Embryonic facial prominence (tissue), 1 donor: ENCODE measurements around the gene HERC3.

Experiments
- DNase-seq: peaks from one replicate; pipeline ENCODE4 v3.0.0-alpha.2; 2016; ENCODE audit errors: extremely low spot score

Gene HERC3

GRCh38 chr4:88720451-88721428 is 128.5 kb downstream of the HERC3 start:
- no peak for DNase-seq

GRCh38 chr4:88722276-88722780 is 130.0 kb downstream of the HERC3 start:
- no peak for DNase-seq

GRCh38 chr4:88722828-88723227 is 130.5 kb downstream of the HERC3 start:
- no peak for DNase-seq

GRCh38 chr4:88724406-88724805 is 132.1 kb downstream of the HERC3 start:
- DNase-seq, result no peak

- DNase-seq, result no peak
Observed at GRCh38 chr4:88725143-88725542, 132.9 kb downstream of the HERC3 start.

- DNase-seq, result no peak
Observed at GRCh38 chr4:88725986-88726385, 133.7 kb downstream of the HERC3 start.

- DNase-seq, result no peak
Observed at GRCh38 chr4:88728146-88728545, 135.9 kb downstream of the HERC3 start.

GRCh38 chr4:88729146-88729760 is 137.0 kb downstream of the HERC3 start:
- DNase-seq, result no peak

- no peak for DNase-seq
Observed at GRCh38 chr4:88730811-88731210, 138.5 kb downstream of the HERC3 start.

- no peak for DNase-seq
Observed at GRCh38 chr4:88731381-88731780, 139.1 kb downstream of the HERC3 start.

GRCh38 chr4:88732714-88733368 is 140.6 kb downstream of the HERC3 start:
- no peak for DNase-seq

- no peak for DNase-seq
Observed at GRCh38 chr4:88734403-88734949, 142.2 kb downstream of the HERC3 start.

- DNase-seq, result no peak
Observed at GRCh38 chr4:88735564-88735963, 143.3 kb downstream of the HERC3 start.

- DNase-seq, result no peak
Observed at GRCh38 chr4:88736264-88736663, 144.0 kb downstream of the HERC3 start.

- no peak for DNase-seq
Observed at GRCh38 chr4:88737307-88737941, 145.1 kb downstream of the HERC3 start.

GRCh38 chr4:88738180-88738579 is 145.9 kb downstream of the HERC3 start:
- DNase-seq, result no peak

- DNase-seq, result no peak
Observed at GRCh38 chr4:88742561-88742960, 150.3 kb downstream of the HERC3 start.

- no peak for DNase-seq
Observed at GRCh38 chr4:88743696-88744095, 151.4 kb downstream of the HERC3 start.

GRCh38 chr4:88744609-88745008 is 152.3 kb downstream of the HERC3 start:
- no peak for DNase-seq

- DNase-seq, result no peak
Observed at GRCh38 chr4:88745175-88745574, 152.9 kb downstream of the HERC3 start.

- DNase-seq, result no peak
Observed at GRCh38 chr4:88745581-88746163, 153.4 kb downstream of the HERC3 start.
